ENCODE data around the gene STPG1. TPM values are rescaled to one million over a fixed set of nuclear protein-coding genes. Genes with fewer than 3 reads are reported as not detected.
A peak's percentile ranks its signal among the peaks of the same experiment; 100 is the strongest.

STPG1 gene
- total RNA-seq, 1 experiment from 2014 or later = 5.7 TPM

DNA sequence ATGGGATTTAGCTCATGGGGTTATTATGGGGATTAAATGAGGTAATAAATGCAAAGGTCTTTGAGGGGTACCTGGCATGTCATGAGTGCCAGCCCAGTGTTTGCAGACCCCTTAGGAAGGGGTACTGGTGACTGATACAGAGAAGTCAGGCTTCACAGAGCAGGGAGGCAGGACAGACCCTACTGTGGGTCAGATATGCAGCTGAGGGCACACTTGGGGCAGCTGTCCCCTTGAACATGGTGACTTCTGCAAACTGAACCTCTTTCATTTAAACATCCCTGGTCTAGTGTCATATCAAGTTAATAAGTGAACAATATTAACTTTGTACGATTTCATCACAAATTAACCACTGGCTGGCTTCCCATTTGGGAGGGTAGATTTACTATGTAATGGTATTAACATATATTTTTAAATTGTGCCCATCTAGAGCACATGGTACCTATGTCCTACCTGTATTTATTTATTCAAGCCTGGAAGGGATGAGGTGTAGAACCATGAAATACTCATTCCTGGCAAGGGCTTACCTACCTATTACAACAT lies 25.9 kb downstream of the STPG1 start:
- Histone ChIP-seq H3K27me3 (no peaks in the 10 kb centered on the region), H3K9me3 (no peaks in the 10 kb centered on the region), H3K36me3 (peaks cover 7% of the 10 kb centered on the region), H3K4me3 (no peak overlapping the region)
- no peak for DNase-seq

DNA sequence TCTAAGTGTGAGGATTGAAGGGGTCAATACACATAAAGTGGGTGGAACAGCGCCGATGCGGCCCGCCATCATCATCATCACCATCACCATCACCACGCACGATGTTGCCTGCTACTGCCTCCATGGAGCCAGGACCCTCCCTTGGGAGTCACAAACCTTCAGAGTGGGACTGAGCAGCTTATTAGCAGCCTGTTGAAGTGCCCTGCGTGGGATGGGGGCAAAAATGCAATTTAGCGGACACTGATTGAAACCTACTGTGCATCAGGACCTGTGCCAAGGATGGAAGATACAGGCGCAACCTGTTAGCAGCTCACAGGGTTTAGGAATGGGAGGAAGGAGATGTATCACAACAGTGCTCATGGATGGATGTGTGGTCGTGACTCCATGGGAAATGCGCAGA lies 26.7 kb downstream of the STPG1 start:
- no peaks in the 10 kb centered on the region for H3K27me3 ChIP-seq
- peaks cover 7% of the 10 kb centered on the region for H3K36me3 ChIP-seq
- H3K9me3 ChIP-seq = no peaks in the 10 kb centered on the region
- no peak for DNase-seq
- no peak overlapping the region for H3K4me3 ChIP-seq

DNA sequence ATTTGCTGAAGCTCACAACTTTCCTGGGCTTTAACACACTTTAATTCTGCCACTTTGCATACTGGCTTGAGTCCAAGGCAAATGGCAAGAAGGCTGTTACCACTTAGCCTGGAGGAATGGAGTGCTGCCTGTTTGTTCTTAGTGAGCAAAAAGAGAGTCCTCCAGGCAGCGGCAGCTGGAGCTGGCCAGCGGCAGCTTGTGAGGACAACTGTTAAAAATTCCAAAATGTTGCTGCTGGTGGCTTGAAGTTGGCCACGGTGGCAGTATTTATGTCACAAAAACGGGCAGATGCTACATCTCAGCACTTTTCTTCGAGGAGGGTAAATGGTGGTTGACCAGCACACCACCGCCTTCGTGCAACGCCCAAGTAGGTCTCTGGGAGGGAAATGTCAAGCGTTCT lies 27.3 kb downstream of the STPG1 start:
- no peak for DNase-seq
- Histone ChIP-seq H3K36me3 (peaks cover 7% of the 10 kb centered on the region), H3K27me3 (no peaks in the 10 kb centered on the region), H3K9me3 (no peaks in the 10 kb centered on the region), H3K4me3 (no peak overlapping the region)

DNA sequence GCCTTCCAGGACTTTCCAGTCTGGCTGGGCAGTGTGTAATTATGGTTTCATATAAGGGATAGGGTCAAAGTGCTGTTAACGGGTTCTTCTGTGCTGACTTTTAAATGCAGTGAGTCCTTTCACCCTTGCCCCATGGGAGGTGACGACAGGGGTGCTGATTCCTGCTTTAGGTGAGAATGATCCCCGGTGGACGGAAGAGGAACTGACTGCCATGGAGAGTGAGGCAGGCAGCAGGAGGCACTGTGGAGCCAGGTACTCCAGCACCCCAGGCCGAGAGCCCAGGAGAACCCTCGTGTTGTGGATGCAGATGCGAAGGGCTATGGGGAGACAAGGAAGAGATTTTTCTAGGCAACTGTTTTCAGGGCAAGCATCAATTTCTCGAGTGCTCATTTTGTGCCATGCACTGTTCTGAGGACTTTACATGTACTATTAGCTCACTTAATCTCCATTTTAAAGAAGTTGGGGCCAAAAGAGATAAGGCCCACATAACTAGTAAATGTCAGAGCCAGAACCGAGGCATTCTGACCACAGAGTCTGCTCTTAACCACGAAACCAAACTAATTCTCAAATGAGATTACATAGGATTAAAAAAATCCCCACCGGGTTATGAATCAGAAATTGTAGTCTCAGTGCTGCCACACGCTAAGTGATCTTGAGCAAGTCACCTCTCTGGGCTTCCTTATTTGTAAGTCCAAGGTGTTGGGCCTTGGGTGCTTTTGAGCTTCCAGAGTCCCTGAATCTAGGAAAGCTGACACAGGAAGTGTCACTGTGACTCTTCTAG lies 28.2 kb downstream of the STPG1 start:
- Histone ChIP-seq H3K27me3 (no peaks in the 10 kb centered on the region), H3K9me3 (no peaks in the 10 kb centered on the region), H3K36me3 (peaks cover 2% of the 10 kb centered on the region), H3K4me3 (no peak overlapping the region)
- no peak for DNase-seq

DNA sequence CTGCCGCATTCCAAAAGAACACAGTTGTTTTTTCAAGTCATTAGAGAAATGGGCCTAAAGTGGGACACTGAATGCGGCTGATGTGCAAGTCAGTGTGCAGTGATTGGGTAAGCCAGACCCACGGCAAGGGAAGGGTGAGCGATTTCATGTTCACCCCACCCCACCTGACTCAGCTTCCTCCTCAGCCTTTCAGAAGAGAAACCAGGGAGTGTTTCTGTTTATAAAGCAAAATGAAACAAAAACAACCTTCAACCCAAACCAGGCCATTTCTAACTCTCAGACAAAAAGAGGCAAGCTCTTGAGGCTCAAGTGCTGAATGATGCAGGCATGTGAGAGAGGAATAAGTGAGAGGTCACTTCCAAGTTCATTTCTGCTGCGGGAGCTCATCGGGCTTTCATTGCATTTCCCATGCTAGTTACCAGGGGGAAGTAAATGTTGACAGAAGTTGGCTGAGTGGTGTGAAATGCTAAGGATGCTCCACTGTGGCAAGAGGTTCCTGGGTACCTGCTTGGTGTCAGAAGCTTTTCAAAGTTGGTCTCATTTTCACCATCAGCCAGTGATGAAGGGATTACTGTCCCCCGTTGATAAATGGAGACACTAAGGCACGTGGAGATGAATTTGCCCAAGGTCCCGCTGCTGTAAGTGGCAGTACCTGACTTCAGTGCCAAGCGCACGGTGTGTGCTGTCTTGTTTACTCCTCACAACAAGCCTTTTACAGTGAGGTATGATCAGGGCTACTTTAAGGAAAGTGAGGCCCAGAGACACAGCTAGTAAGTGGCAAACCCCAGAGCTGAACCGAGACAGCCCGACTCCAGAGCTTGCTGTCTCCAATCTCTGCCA lies 29.1 kb downstream of the STPG1 start:
- no peak overlapping the region for H3K4me3 ChIP-seq
- no peaks in the 10 kb centered on the region for H3K27me3 ChIP-seq
- peak; percentile 50 for DNase-seq
- no peaks in the 10 kb centered on the region; the same call in 1 of the 2 replicates for H3K36me3 ChIP-seq
- H3K9me3 ChIP-seq = no peaks in the 10 kb centered on the region

DNA sequence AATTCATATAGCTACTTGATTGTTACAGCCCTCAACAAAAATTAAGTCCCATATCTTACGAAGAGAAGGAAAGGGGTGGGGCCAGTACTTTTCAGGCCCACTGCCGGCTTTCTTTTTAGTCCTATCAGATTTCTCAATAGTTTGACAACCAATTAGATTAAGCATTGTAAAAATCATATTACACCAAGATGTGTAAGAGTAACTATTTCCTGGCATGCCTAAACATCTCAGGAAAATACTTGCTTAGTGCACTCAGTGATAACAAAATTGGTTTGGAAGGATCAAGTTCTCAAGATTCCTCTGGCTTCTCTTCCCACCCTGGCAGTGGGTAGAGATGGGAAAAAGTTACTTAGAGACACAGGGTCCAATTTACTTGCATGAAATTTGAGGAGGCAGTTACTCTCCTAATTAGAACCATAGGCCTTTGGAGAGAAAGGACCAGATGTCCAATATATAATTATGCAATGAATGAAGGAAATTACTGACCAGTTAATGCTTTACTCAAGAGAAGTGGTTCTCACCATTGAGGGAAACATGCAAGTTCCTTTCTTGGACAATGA lies 30.1 kb downstream of the STPG1 start:
- no peak for DNase-seq
- Histone ChIP-seq H3K4me3 (no peak overlapping the region), H3K27me3 (no peaks in the 10 kb centered on the region), H3K36me3 (no peaks in the 10 kb centered on the region), H3K9me3 (no peaks in the 10 kb centered on the region)

DNA sequence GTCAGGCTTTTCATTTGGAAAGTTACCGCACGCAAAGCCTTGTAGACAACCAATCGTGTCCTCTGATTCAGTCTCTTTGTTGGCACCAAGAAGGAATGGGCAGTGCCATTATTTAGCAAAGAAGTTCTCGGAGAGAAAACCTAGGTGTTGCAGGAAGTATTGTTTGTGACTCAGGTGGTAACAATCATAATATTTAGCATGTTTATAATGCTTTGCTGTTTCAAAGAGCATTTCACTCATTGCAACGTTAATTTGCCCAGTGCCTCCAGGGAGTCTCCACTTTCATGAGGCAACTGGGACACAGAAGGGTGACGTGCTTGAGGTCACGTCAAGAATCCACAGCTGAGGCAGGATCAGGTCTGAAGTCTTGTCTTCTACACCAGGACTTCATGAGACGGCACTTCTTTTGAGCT lies 31.4 kb downstream of the STPG1 start:
- DNase-seq = no peak
- Histone ChIP-seq H3K9me3 (no peaks in the 10 kb centered on the region), H3K27me3 (no peaks in the 10 kb centered on the region), H3K36me3 (no peaks in the 10 kb centered on the region), H3K4me3 (no peak overlapping the region)

DNA sequence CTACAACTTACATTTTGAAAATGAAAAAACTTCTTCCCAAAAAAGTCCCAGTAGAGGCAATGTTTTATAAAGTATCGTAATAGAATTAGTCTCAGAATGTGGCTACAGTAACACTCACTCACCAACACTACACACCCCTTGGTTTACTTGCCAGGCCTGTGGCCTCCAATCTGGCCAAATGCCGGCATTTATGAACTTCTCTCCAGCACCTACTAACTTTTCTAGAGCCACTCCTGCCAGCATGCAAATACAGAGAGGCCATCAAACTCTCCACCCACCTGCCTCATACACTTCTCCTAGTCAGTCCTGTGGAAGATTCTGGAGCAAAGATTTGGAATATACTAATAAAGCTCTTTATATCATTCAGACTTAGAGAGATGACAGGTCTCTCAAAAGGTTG lies 32.3 kb downstream of the STPG1 start:
- Histone ChIP-seq H3K4me3 (no peak overlapping the region), H3K36me3 (no peaks in the 10 kb centered on the region)
- peak; percentile 57 for DNase-seq

DNA sequence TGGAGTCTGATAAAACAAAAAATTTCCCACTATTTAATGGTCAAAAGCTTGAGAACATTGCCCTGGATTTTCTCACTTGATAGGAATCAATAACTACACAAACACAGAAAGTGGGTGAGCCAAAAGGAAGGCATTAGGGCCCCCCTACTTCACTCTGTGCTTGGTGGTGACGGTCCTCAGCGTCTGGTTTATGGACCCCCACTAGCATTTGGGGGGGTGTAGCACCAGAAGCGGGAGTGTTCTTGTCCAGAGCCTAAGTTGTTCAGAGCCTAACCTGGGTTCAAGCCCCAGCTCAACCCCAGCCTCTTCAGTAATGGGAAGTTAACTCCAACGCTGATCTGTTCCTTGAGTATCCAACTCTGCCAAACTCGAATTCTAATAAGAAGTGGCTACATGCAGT lies 33.1 kb downstream of the STPG1 start:
- Histone ChIP-seq H3K4me3 (no peak overlapping the region), H3K36me3 (no peaks in the 10 kb centered on the region), H3K9me3 (no peaks in the 10 kb centered on the region), H3K27me3 (no peaks in the 10 kb centered on the region)
- DNase-seq = no peak

More for the DNA sequence above, 32.3 kb downstream of the STPG1 start:
- H3K27me3 ChIP-seq = no peaks in the 10 kb centered on the region
- H3K9me3 ChIP-seq = no peaks in the 10 kb centered on the region

DNA sequence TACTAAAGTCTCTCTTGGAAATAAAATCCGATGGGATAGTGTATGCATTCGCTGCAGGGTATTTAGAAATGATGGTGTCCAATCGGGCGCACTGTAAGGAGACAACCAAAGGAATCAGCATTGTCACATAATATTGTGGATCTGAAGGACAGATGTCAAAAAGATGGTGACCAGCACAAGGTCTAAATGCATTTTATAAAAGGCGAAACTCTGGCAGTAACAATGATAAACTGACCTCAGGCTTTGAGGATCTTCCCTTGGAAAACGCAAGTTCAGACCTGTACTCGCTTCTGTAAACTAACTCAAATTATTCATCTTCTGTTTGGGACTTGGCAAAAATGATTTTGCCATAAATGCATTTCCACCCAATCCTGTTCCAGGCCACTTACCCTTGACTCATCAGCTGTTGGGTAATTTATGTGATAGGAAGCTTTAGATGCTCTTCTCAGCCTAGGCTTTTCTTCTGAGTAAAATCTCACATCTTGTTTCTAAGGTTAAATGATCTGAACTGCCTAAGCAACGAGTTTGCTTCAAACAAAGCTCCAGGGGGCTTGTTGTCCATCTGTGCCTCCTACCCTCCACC lies 33.8 kb downstream of the STPG1 start:
- no peak overlapping the region for H3K4me3 ChIP-seq
- H3K36me3 ChIP-seq = no peaks in the 10 kb centered on the region
- H3K9me3 ChIP-seq = no peaks in the 10 kb centered on the region
- DNase-seq = peak; percentile 27
- no peaks in the 10 kb centered on the region for H3K27me3 ChIP-seq

DNA sequence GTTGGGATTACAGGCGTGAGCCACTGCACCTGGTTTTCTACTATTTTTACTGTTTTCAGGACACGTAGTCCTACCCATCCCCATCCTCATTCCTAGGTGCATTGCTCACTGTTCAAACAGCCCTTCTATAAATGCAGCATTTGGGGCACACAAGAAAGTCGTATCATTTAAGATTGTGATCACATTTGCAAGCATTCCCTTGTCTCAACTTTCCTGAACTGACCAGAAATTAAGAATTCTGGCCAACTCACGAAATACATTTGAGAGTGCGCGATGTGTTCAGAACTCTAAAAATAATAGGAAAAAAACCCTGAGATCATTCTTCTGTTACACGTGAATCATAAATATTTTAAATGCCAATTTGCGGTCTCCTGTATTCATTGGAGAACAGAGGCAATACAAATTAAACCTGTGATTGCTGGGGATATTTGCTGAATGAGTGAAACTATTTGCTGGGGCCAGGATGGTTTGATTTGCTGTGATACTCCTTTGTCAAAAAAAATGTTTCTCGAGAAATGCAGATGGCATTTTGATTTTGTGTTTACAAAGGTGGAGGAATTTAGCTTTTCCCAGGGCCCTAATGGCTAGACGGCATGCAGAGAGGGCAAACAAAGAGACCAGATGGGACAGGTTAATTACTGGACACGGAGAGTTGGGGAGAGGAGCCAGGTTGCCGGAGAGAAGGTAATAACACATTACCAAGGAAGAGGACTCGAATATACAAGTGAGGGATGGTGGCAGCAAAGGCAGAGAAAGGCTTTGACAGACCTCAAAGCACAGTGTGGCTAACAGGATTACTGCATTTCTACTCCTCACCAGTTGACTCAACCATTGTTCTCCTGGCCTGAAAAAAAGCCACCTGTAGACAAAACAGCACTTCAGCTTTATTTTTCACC lies 38.4 kb downstream of the STPG1 start:
- Histone ChIP-seq H3K36me3 (no peaks in the 10 kb centered on the region), H3K4me3 (no peak overlapping the region), H3K27me3 (no peaks in the 10 kb centered on the region), H3K9me3 (no peaks in the 10 kb centered on the region)
- no peak for DNase-seq

DNA sequence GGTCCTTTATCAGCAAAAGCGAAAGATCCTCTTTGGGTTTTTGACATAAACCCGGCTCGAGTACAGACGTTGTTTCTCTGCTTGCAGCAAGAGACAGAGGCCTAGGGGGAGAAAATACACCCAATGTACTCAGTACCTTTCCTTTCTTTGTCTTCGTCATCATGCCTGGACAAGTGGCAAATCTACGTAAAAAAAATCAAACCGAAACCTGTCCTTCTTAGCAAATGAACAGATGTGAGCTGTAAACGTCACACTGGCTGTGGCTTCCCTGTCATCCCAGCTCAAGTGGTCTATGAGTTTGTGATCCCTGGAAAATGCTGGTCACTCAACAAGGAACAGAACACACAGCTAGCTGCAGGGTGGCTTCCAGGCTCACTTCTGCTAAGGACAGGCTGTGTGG lies 39.9 kb downstream of the STPG1 start:
- Histone ChIP-seq H3K36me3 (no peaks in the 10 kb centered on the region), H3K9me3 (no peaks in the 10 kb centered on the region), H3K4me3 (no peak overlapping the region), H3K27me3 (no peaks in the 10 kb centered on the region)
- DNase-seq = no peak

DNA sequence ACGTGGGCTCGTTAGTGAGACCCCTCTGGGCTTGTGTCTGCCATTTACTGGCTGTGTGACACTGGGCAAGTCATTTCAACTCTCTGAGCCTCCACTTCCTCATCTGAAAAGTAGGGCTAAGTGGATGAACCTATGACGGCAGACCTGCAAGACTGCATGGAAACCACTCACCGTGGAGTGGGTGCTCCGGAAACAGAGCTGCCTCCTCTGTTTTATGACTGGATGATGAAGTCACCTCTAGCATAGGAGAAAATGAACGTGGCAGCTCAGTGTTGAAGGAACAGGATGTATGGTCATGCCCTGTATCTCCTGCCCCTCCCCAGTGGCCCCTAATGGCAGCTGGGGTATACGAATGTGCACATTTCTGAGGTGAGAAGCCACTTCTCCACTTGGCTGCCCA lies 40.5 kb downstream of the STPG1 start:
- Histone ChIP-seq H3K27me3 (no peaks in the 10 kb centered on the region), H3K9me3 (no peaks in the 10 kb centered on the region), H3K36me3 (no peaks in the 10 kb centered on the region), H3K4me3 (no peak overlapping the region)
- no peak for DNase-seq

DNA sequence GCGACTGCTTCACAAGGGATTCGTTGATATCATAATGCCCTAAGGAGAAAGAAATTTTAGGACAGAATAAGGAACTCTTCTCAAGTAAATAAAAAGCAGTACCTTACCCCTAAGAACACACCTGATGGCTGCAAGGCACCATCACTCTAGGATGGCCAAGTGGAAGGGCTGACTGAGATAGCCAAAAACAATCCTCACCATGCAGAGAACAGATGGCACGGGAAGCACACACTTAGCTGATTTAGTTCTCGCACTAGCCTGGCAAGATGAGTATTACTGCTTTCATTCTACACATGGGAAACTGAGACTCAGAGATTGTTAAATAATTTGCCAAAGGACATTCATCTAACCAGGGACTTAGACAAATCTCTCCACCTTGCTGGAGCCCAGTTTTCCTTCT lies 43.8 kb downstream of the STPG1 start:
- H3K4me3 ChIP-seq = no peak overlapping the region
- DNase-seq = no peak
- H3K27me3 ChIP-seq = no peaks in the 10 kb centered on the region
- no peaks in the 10 kb centered on the region for H3K36me3 ChIP-seq
- no peaks in the 10 kb centered on the region for H3K9me3 ChIP-seq

DNA sequence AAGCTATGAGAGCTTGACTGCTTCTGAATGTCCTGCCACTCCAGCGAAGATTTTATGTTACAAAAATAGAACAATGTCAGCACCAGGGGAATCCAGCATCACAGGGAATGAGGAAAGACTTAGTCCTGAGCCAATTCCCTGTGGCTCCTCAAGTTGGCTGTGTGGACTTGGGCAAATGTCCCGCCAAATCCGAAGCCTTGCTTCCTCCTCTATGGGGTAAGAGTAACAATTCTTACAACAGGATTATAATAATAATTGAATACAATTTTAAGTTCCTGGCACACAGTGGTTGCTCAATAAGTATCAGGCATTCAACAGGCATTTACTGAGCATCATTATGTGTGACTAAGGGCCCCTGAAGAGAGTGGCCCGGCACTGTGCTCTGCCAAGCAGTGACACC lies 44.4 kb downstream of the STPG1 start:
- H3K9me3 ChIP-seq = no peaks in the 10 kb centered on the region
- no peaks in the 10 kb centered on the region for H3K27me3 ChIP-seq
- H3K4me3 ChIP-seq = no peak overlapping the region
- H3K36me3 ChIP-seq = peaks cover under 1% of the 10 kb centered on the region; the same call in 1 of the 2 replicates
- DNase-seq = peak; percentile 70

DNA sequence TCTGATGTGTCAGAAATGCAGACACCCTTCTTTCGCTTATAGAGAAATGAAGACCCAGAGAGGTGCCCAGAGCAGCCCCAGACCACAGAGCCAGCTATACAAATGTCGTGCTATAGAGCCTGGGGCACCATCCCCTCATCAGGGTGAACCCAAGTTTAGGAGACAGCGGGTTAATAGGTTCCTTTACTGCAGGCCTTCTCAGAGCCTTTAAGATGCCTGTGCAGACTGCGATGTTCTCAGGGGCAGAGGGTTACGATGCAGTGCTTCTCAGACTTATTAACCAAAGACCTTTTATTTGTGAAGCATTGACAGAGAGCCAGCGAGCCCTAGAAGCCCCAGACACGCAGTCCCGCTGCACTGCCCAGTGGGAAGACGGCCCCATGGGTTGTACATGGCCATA lies 46.9 kb downstream of the STPG1 start:
- H3K36me3 ChIP-seq = peaks cover 8% of the 10 kb centered on the region
- H3K27me3 ChIP-seq = no peaks in the 10 kb centered on the region
- H3K4me3 ChIP-seq = no peak overlapping the region
- no peak for DNase-seq
- peaks cover 11% of the 10 kb centered on the region for H3K9me3 ChIP-seq

Measured in MG63 (cell line).